Thyroid gland (tissue), 4 donors: ENCODE data around the gene TST. TPM values are rescaled to one million over a fixed set of nuclear protein-coding genes. Genes with fewer than 3 reads are reported as not detected.

Source experiments
- DNase-seq, 2 donors: peaks; one replicate each; pipeline ENCODE4 v3.0.0-alpha.2; 2019
- H3K27ac ChIP-seq, 3 donors: fragments of 200-600 bp; sonication (generic); 1 replicate in 2 of 3; 2 replicates in 1 of 3; pipeline ENCODE4 v1.5.1; 2016 to 2019; ENCODE audit warnings: mild to moderate bottlenecking in 1 of 3, moderate library complexity in 1 of 3
- H3K27me3 ChIP-seq: fragments of 200-600 bp; sonication (generic); one replicate; pipeline ENCODE4 v1.5.1; 2019
- H3K36me3 ChIP-seq, 2 donors: fragments of 200-600 bp; sonication (generic); one replicate each; pipeline ENCODE4 v1.5.1; 2016 to 2019
- H3K4me1 ChIP-seq, 2 donors: fragments of 200-600 bp; sonication (generic); one replicate each; pipeline ENCODE4 v1.5.1; 2017 to 2019
- H3K4me3 ChIP-seq, 3 donors: fragments of 200-600 bp; sonication (generic); replicated peaks in 1 of 3; 1 replicate in 2 of 3; 2 replicates in 1 of 3; pipeline ENCODE4 v1.5.1; 2016; ENCODE audit warnings: mild to moderate bottlenecking in 1 of 3
- H3K9me3 ChIP-seq: fragments of 200-600 bp; sonication (generic); one replicate; pipeline ENCODE4 v1.5.1; 2017
- CTCF ChIP-seq, 6 experiments: fragments of 200-600 bp in 3 of 6; fragments of 450-650 bp in 3 of 6; sonication (generic) in 3 of 6; IDR thresholded peaks; one replicate each; pipeline ENCODE4 v1.5.1; 2016 to 2019; ENCODE audit warnings: antibody characterized with exemption in 6 of 6, mild to moderate bottlenecking in 2 of 6, inconsistent platforms in 1 of 6, moderate library complexity in 1 of 6
- POLR2A ChIP-seq, 2 donors: fragments of 450-650 bp; IDR thresholded peaks; one replicate each; pipeline ENCODE4 v1.6.1; 2017; ENCODE audit warnings: antibody characterized with exemption in 2 of 2, mild to moderate bottlenecking in 2 of 2, moderate library complexity in 1 of 2
- WGBS, 2 donors: methylation state at CpG; one replicate each; pipeline ENCODE4 v1.1.5; 2017; 5-methylcytosine and 5-hydroxymethylcytosine counted together
- intact Hi-C: fragments of 100-400 bp; cut with DNase I; formaldehyde crosslinking; loops from one replicate; pipeline ENCODE4 v1.15.1; 2023
- total RNA-seq, 4 donors: library from RNA; depleted of rRNA; stranded (reverse); fragments of >200 nt; gene quantifications; one replicate each; pipeline ENCODE4 v1.2.3, GENCODE V29; 2016

The TST gene
- total RNA-seq, 4 donors from 2014 or later = 35.7 to 51.2 (median 37.8) TPM

DNA sequence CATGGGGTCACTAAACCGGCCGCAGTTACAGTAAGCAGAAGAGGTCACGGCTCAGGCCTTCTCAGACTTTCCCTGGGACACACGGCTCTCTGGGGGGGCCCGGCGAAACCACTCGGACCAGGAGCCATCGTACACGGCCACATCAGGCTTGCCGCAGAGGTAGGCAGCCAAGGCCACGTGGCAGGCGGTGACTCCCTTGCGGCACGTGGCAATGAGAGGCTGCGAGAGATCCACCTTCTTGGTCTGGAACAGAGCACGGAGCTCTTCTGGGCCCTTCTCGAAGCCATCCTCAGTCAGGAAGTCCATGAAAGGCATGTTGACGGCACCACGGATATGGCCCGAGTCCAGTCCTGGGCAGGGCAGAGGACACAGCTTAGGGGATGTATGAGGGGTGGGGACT lies 8.3 kb downstream of the TST start:
- no peak for DNase-seq
- Histone ChIP-seq H3K27ac (no peak overlapping the region), H3K9me3 (no peaks in the 10 kb centered on the region), H3K4me3 (no peak overlapping the region), H3K4me1 (peaks cover 12 to 24% of the 10 kb centered on the region in 2 donors), H3K27me3 (no peaks in the 10 kb centered on the region), H3K36me3 (no peaks in the 10 kb centered on the region)
- TF ChIP-seq CTCF (IDR thresholded peaks at IDR 0.05) (no peak), POLR2A (IDR thresholded peaks at IDR 0.05) (no peak)
- intact Hi-C loops = no loop called here
- 76 to 90% methylated on average over 12 to 15 of the region's 20 CpGs for WGBS, 2 donors

- H3K4me1 ChIP-seq = peaks cover 12 to 24% of the 10 kb centered on the region in 2 donors
- intact Hi-C loops = no loop called here
- no peak overlapping the region for H3K4me3 ChIP-seq
- WGBS, 2 donors = 71 to 78% methylated on average over 3 to 4 of the region's 4 CpGs
- no peak for TF ChIP-seq CTCF (IDR thresholded peaks at IDR 0.05)
- TF ChIP-seq POLR2A (IDR thresholded peaks at IDR 0.05) = no peak
- H3K36me3 ChIP-seq = no peaks in the 10 kb centered on the region
- no peak for DNase-seq
- no peaks in the 10 kb centered on the region for H3K9me3 ChIP-seq
- H3K27ac ChIP-seq = no peak overlapping the region
- no peaks in the 10 kb centered on the region for H3K27me3 ChIP-seq
Observed at GRCh38 chr22:37010174-37010573, 9.1 kb downstream of the TST start.

- no peak overlapping the region for H3K4me3 ChIP-seq
- 81 to 83% methylated on average over 2 of the region's 2 CpGs for WGBS, 2 donors
- H3K4me1 ChIP-seq = peaks cover 12 to 24% of the 10 kb centered on the region in 2 donors
- H3K27ac ChIP-seq = no peak overlapping the region
- H3K36me3 ChIP-seq = no peaks in the 10 kb centered on the region
- intact Hi-C loops = no loop called here
- no peak for TF ChIP-seq CTCF (IDR thresholded peaks at IDR 0.05)
- TF ChIP-seq POLR2A (IDR thresholded peaks at IDR 0.05) = no peak
- no peak for DNase-seq
- no peaks in the 10 kb centered on the region for H3K9me3 ChIP-seq
- no peaks in the 10 kb centered on the region for H3K27me3 ChIP-seq
Observed at GRCh38 chr22:37009490-37009889, 9.8 kb downstream of the TST start.

DNA sequence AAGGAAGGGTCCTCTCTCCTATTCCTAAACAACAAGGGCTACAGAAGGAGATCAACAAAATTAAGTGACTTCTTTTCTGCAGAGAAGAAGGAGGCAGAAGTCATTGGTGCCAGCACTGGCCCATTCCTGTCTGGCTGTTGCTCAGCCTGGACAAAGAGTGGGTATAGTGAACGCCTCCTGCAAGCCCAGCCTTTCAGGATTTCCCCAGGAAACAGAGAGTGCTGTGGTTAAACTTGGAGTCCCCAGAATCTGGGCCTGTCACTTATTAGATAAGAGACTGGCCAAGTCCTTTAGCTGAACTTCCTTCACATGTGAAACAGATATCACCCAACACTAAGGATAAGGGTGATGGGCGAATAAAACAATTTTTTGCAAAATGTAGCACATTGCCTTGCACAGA lies 10.9 kb downstream of the TST start:
- Histone ChIP-seq H3K36me3 (no peaks in the 10 kb centered on the region), H3K27ac (no peak overlapping the region), H3K4me3 (no peak overlapping the region), H3K9me3 (no peaks in the 10 kb centered on the region), H3K4me1 (peaks cover 12 to 24% of the 10 kb centered on the region in 2 donors), H3K27me3 (no peaks in the 10 kb centered on the region)
- 63 to 73% methylated on average over 2 of the region's 2 CpGs for WGBS, 2 donors
- DNase-seq = no peak
- intact Hi-C loops = no loop called here
- TF ChIP-seq CTCF (IDR thresholded peaks at IDR 0.05) (no peak), POLR2A (IDR thresholded peaks at IDR 0.05) (no peak)

DNA sequence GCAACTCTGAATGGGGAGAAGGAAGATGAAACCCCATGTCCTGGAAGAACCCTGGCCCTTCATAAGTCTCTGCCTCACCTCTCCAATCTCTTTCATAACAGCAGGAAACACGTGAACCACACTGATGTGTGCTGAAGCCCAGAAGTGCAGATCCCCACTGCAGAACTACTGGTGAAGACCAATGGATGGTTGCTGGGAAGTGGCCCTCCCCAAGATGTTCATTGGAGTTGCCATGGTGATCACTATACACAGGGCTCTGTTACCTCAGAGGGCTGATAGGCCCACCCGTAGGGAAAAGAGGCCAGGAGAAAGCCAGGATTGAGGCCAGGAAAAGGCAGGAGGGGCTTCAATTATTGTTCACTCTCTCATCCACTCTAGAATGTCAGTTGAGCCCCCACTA lies 11.6 kb downstream of the TST start:
- no peak for DNase-seq
- intact Hi-C loops = no loop called here
- Histone ChIP-seq H3K4me3 (no peak overlapping the region), H3K27ac (no peak overlapping the region), H3K27me3 (no peaks in the 10 kb centered on the region), H3K36me3 (no peaks in the 10 kb centered on the region), H3K4me1 (peaks cover 12 to 19% of the 10 kb centered on the region in 2 donors), H3K9me3 (no peaks in the 10 kb centered on the region)
- TF ChIP-seq POLR2A (IDR thresholded peaks at IDR 0.05) = no peak
- TF ChIP-seq CTCF (IDR thresholded peaks at IDR 0.05) = no peak
- WGBS, 2 donors = 44 to 58% methylated on average over 2 of the region's 2 CpGs
